ENCODE measurements around the gene NRM.

Gene NRM

DNA sequence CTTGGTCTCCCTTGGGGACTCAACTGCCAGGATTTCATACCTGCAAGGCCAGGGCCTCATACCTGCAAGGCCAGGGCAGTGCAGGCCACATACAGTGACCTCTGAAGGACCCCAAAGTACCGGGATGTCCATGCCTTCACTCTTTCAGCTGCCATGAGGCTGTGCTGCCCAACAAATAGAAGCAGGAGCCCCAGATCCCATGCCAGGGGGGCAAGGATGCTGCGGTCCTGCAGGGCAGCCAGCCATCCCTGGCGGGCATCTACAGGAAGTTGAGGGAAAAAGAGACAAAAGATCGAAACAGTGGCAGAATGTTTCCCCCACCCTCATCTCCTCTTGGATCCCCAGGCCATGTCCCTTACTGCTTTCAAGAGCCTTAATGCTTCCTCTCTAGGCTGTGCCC is 799 bp downstream of the NRM start:
- H3K27ac ChIP-seq, result peak overlapping the region; percentile 63
- TF ChIP-seq ZFX (IDR thresholded peaks at IDR 0.05), result no peak
- TF ChIP-seq, protein P1, sequence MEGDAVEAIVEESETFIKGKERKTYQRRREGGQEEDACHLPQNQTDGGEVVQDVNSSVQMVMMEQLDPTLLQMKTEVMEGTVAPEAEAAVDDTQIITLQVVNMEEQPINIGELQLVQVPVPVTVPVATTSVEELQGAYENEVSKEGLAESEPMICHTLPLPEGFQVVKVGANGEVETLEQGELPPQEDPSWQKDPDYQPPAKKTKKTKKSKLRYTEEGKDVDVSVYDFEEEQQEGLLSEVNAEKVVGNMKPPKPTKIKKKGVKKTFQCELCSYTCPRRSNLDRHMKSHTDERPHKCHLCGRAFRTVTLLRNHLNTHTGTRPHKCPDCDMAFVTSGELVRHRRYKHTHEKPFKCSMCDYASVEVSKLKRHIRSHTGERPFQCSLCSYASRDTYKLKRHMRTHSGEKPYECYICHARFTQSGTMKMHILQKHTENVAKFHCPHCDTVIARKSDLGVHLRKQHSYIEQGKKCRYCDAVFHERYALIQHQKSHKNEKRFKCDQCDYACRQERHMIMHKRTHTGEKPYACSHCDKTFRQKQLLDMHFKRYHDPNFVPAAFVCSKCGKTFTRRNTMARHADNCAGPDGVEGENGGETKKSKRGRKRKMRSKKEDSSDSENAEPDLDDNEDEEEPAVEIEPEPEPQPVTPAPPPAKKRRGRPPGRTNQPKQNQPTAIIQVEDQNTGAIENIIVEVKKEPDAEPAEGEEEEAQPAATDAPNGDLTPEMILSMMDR (conservative IDR thresholded peaks at IDR 0.05), result no peak

DNA sequence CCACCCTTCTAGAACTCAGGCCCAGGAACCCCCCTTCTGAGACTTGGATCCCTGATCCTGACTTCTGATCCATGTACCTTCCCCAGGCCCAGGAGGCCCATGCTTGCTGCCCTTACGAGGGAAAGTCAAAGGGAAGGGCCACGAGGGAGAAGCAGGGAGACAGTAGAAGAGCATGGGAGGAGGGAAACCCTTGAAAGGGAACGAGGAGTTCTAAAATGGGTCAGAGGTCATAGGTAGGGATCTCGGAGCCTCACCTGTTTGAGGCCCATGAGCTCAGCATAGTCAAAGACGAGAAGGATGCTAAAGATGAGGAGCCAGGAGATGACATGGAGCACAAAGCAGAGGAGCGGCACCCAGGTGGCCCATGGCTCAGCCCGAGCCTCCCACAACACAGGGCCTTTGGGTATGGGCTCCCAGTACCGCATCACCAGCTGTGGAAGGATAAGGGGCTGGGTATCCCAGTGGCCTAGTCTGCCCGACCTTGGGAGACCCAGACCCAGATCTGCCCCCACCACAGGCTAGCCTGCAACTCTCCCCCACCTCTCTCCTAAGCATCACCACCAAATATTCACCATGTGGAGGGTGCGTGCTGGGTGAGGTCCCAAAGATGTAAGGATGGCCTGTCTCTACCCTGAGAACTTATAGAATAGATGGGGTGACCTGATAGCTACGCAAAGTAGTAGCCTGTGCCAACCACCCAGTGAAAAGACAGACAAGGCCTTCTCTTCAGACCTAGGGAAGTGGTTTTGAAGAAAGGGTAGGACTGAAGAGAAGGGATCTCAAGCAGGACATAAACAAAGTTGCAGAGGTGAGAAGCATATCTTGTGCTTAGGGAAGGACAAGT is 1.5 kb downstream of the NRM start:
- TF ChIP-seq, protein P1 (conservative IDR thresholded peaks at IDR 0.05), result no peak
- no peak for TF ChIP-seq ZFX (IDR thresholded peaks at IDR 0.05)
- no peak overlapping the region for H3K27ac ChIP-seq

DNA sequence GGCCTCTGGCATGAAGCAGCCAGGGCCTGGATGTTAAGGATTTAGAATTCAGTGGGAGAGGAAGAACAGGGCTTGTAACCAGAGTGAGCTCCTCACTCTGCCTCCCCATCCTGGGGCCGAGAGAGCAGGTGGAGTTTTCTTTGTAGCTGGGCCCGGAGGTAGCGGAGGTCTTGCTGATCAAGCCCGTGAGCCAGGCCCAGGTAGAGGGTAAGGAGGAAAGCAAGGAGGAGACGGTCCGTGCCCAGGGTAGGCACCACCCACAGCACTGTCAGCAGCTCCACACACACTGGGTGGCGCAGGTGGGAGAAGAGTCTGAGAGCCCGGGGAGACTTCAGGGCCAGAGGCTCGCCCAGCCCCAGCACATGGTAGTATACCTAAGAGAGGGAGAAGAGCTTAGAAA is 2.2 kb downstream of the NRM start:
- TF ChIP-seq, protein P1 (conservative IDR thresholded peaks at IDR 0.05), result no peak
- TF ChIP-seq ZFX (IDR thresholded peaks at IDR 0.05), result no peak
- no peak overlapping the region for H3K27ac ChIP-seq

DNA sequence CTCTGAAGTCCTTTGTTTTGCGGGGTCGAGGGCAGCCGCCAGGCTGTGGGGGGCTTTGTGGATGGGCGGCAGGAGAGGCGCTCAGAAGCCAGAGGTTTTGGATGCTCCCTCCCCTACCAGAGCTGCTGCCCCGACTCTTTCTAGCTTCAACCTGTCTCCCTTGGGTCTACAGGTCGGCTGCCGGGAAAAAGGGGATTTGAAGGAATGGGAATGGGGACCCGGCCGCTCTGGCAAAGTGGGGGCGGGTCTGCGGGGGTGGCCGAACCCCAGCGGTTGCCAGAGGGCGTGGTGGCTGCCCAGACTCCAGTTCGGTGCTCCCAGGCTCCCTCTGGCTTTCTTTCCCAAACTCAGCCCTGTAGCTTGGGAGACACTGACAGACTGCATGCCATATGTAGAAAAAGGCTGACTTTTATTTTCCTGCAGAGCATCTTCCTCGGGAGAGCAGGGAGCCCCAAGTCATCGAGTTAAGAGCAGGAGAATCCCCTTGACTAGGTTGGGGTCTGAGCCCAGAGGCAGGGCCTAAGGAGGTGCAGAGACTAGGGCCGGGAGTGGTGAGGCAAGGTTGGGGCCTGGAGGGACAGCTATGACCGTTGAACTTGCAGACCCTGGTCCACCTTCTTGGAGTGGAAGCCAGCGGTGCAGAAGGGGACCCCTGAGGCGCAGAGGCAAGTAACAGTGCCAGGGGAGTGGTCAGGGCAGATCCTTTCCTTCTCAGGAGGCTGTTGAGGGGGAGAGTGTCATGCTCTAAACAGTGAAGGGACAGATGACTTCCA is 2.9 kb downstream of the NRM start:
- peak overlapping the region; percentile 65 for H3K27ac ChIP-seq
- no peak for TF ChIP-seq ZFX (IDR thresholded peaks at IDR 0.05)
- TF ChIP-seq, protein P1 (conservative IDR thresholded peaks at IDR 0.05), result no peak

DNA sequence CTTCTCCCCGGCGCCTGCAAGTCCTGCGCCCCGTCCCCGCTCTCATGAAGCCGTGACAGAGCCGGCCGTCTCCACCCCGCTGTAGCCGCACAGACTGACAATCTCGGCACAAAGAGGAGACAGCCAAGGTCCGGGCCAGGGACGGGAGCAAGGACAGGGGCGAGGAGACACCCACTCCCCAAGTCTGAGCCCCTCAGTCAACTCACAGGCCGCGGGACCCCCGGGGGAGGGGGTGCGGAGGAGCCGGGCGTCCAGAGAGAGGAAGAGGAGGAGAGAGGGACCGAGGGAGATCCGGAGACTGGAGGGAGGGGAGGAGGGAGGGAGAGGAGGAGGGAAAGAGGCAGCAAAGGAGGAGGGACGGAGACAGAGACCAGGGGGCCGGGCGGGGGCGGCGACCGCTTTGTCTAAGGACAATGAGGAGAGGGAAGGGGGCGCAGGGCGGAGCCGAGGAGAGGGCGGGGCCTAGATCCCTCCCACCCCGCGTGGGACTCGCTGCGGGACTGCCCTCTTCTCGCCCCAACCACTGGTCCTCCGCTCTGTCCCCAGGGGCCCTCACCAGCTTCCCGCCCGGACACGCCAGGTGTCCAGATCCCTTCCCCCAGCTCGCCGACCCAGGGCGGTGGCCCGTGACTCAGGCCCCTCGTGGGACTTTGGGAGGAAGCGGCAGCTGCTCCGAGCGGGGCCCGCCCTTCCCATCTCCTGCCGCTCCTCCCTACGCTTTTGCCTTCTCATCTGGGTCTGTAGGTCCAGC is 3.7 kb downstream of the NRM start:
- TF ChIP-seq, protein P1 (conservative IDR thresholded peaks at IDR 0.05), result no peak
- no peak for TF ChIP-seq ZFX (IDR thresholded peaks at IDR 0.05)
- H3K27ac ChIP-seq, result peak overlapping the region; percentile 65

DNA sequence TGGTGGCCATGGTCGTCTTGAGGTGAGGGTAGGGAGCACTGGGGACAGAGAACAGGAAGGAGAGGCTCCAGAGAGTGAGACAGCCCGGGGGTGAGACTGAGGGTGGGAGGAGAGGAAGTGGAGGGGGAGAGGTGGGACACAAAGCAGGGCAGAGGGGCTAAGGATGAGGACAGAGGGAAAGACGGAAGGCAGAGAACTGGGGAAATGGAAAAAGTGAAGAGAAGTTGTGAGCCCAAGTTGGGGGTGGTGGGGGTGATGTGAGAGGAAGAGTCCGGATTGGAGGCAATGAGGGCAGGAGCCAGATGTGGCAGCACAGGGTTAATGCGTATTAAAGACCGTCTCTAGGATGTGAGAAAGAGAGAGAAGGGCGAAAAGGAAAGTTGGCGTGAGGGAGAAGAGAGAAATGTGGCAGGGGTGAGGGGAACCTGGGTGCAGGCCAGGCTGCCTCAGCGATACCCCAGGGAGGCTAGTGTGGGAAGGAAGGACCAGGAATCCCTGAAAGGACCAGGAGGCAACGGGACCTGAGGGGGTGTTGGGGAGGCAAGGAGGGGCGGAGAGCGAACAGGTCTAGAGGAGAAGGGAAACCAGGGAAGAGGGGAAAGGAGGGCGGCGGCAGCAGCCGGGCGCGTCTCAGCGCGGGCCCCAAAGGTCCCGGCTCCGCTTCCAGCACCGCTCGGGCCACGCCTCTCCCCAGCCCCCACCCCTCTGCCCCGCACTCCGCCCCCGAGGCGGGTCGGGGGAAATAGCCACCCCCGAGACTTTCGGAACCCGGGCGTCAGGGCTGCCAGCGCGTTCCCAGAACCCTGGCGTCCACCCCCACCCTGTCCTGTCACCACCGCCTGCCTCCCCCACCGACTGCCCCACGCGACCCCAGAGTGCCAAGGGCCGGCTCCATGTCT is 4.5 kb downstream of the NRM start, which contains the start of gene PPP1R18:
TSS of gene PPP1R18 (minus strand) at position 637 of the 899 bp plus-strand sequence. CDS start at position 10, 627 bp downstream.
- TF ChIP-seq ZFX (IDR thresholded peaks at IDR 0.05), result no peak
- TF ChIP-seq, protein P1 (conservative IDR thresholded peaks at IDR 0.05), result no peak
- H3K27ac ChIP-seq, result peak within 1 kb of the TSS; percentile 65
